ENCODE data around the gene UPK3BL1. TPM values are rescaled to one million over a fixed set of nuclear protein-coding genes. Genes with fewer than 3 reads are reported as not detected.
"Not testable (repeated sequence)": the region's sequence is repeated elsewhere in the genome, so short reads cannot be mapped to it uniquely, and the experiment has no call there.

UPK3BL1 gene
- total RNA-seq, 1 experiment from 2014 or later: 4.7 TPM

DNA sequence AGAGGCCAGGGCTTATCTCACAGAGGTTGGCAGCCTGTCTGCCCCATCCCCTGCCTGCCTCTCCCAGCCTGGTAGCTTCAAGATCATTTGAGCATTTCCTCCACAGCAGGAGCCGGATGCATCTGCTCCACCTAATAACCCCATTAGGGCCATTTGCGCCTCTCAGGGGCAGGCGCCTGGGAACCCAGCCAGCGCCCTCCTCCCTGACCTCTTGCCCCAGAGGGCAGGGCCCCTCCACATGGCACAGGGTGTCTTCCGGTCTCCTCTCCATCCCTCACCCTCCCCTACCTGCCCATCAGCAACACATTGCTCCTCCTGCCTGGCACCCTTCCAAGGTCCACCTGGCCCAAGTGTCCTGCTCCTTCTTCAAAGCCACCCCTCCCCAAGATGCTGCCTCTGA lies 7.2 kb downstream of the UPK3BL1 start:
- in situ Hi-C loops (cut with HindIII; ENCODE audit: low sequenced_read_pairs); DNase-seq (ENCODE audit: low spot score): not testable (repeated sequence)

DNA sequence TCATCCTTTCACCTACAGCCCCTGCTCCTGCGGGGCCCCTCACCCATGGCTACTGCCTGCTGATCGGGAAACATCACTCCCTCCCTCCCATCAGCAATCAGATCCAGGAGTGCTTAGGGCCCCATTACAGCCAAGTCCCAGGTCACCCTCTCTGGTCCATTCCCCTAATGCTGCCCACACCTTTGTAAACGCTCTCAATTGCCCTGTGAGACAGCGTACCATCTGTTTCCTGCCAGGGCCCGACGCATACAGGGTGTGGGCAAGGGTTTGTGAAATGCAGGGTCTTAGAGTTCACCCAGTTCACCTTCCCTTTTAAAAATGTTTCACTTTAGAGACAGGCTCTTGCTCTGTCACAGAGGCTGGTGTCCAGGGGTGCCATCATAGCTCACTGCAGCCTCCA lies 8.3 kb downstream of the UPK3BL1 start:
- in situ Hi-C loops (cut with HindIII; ENCODE audit: low sequenced_read_pairs): not testable (repeated sequence)

DNA sequence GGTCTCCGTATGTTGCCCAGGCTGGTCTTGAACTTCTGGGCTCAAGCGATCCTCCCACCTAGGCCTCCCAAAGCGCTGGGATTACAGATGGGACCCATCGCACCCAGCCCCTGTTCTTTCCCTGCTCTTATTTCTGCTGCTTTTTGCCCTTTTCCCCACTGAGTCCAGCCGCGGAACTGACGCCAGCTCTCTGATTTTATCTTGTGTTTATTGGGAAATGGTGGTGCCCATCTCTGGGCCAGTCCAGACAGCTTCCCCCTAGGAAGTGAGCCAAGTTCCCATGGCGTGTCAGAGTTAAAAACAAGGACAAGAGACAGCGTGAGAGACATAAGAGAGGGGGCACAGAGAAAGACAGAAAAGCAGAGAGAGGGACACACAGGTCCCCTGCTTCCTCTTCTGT lies 12.0 kb downstream of the UPK3BL1 start:
- in situ Hi-C loops (cut with HindIII; ENCODE audit: low sequenced_read_pairs); DNase-seq (ENCODE audit: low spot score): not testable (repeated sequence)

More for the DNA sequence above, 8.3 kb downstream of the UPK3BL1 start:
- DNase-seq (ENCODE audit: low spot score): not testable (repeated sequence)

DNA sequence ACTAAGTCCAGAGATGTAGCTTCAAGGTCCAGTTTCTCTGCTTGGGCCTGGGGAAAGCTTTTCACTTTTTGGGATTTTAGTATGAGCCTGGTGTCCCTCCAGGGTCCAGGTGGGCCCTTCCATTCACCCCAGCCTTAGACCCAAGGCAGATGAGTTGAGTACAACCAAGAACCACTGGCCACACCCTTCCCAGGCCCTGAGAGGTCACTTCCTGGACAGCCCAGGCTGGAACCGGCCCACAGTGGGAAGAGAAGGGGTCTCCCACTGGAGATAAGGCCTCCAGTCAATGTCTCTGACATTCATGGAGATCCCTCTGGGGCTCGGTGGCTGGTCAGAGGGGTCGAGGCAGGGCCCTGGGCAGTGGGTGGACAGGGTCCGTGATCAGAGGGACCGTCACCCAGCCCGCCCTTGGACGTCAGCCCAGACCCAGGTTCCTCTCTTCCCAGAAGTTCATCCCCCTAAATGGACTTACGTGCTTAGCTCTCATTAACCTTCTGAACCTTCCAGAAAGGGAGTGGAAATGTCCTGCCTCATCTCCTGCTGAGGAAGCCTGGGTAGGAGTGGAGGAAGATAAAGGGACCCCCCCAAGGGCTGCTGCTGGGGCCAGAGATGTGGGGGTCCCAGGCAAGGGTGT lies 15.2 kb downstream of the UPK3BL1 start:
- DNase-seq (ENCODE audit: low spot score); in situ Hi-C loops (cut with HindIII; ENCODE audit: low sequenced_read_pairs): not testable (repeated sequence)

DNA sequence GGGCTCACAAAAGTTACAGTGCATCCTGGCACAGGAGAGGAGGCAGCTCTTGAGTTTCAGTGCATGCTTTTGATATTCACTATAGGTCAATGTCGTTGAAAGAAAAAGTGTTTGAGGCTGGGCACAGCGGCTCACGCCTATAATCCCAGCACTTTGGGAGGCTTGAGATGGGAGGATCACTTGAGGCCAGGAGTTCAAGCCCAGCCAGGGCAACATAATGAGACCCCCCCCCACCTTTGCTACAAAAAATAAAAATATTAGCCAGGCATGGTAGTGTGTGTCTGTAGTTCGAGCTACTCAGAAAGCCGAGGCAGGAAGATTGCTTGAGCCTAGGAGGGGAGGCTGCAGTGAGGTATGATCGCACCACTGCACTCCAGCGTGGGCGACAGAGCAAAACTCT lies 24.5 kb downstream of the UPK3BL1 start:
- DNase-seq (ENCODE audit: low spot score); in situ Hi-C loops (cut with HindIII; ENCODE audit: low sequenced_read_pairs): not testable (repeated sequence)

DNA sequence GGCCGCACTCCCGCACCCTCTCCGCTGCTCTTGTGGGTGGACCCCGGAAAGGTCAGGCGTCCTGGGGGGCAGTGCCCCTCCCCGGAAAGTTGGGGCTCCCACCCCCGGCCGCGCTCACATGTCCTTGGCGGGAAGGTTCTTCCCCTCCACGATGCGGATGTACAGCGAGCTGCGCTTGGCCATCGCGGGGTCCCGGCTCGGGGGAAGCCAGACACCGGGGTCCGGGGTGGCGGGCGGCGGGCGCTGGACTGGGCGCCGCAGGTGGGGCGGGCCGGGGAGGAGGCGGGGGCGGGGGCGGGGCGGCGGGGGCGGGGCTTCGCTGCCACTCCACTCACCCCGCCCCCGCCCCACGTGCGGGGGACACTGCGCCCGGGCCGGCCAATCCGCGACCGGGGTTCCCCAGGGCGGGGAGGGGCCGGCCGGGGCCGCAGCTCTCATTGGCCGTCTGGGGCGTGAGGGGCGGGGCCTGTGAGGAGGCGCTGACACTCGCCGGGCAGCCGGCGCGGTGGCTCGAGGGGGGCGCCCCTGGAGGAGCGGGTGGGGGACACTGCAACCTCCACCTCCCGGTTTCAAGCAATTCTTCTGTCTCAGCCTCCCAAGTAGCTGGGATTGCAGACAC lies 26.0 kb downstream of the UPK3BL1 start, which contains the start of gene RASA4:
RASA4 (minus strand) TSS at position 250 of the 619 bp plus-strand sequence; CDS start at position 183, 67 bp downstream.
- in situ Hi-C loops (cut with HindIII; ENCODE audit: low sequenced_read_pairs): not testable (repeated sequence)

DNA sequence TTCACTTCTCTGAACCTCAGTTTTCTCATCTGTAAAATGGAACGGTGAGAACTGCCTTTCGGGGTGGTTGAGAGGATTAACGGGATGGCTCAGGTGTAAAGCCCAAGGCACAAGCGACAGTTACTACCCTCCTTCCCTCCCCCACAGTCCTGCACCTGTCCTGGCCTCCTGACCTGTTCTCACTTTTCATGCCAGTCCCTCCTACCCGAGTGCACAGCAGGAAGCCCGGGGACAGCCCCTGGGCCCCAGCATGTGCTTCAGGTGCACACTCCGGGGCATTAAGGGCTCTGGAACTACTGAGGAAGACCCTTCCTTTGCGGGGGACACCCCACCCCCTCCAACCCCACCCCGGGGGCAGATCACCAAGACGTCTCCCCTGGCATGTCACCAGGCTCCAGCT lies 26.7 kb downstream of the UPK3BL1 start:
- DNase-seq (ENCODE audit: low spot score); in situ Hi-C loops (cut with HindIII; ENCODE audit: low sequenced_read_pairs): not testable (repeated sequence)

More for the DNA sequence above, 26.0 kb downstream of the UPK3BL1 start, which contains the start of gene RASA4:
- peak; percentile 1 for DNase-seq (ENCODE audit: low spot score)

DNA sequence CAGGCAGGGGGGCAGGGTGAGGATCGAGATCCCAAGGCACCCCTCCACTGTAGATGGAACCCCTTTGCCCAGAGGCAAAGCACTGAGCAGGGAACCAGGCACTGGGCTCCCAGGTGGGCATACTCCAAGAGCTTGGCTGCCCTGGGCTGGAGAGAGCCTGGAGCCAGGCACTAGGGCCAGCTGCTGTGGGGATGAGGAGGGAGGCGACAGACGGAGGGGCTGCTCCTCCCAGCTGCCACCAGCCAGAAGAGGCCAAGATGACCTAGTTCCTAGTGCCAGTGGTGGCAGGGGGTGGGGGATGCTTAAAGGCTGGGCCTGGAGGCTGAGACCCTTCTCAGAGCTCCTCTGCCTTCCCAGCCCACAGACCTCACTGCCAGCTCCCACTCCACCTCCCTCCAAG lies 27.7 kb downstream of the UPK3BL1 start:
- in situ Hi-C loops (cut with HindIII; ENCODE audit: low sequenced_read_pairs); DNase-seq (ENCODE audit: low spot score): not testable (repeated sequence)

DNA sequence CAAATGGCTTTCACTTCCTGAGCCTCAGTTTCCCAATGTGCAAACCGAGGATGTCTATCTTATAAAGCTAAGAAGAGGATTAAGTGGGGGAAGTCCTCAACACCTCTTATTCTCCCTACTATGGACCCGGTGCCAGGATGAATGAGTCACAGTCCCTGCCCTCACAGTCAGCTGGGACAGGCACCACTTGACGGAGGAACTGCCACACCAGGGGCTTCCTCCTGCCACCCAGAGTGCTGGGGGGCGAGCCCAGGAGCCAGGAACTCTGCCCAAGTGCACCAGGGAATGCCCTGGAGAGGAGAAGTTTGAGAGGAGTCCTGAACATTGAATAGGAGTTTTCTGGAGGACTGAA lies 28.3 kb downstream of the UPK3BL1 start:
- DNase-seq (ENCODE audit: low spot score); in situ Hi-C loops (cut with HindIII; ENCODE audit: low sequenced_read_pairs): not testable (repeated sequence)

DNA sequence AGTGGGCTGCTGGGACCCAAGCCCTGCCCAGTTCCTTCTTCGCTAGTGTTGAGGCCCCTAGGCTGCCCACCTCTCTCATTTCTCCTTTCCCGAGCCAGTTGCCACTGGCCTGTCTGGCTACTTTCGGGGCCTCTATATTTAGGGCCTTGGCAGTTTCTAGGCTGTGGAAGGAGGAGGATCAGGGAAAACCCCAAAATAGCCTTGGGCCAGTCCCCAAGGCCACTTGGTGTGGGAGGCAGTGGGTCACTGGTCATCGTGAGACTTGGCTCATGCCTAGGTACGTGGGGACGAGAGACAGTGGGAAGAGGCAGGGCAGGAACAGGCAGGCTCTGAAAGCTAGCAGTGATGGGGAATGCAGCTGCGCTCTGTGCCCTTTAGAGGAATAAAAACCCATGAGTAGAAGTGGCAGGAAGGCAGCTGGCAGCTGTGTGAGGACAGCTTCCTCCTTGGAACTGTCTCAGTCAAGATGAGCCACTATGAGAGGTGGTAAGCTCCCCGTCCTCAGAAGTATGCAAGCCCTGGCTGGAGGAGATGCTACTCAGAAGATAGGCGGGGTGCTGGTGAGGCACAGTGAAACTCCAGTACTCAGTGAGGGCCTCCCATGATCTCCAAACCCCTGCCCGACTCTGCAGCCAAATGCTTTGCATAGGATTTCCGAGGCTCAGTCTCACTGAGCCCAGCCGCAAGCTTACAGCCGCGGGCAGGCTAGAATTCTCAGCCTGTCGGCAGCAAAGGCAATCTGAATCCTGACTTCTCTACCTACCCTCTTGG lies 28.8 kb downstream of the UPK3BL1 start:
- in situ Hi-C loops (cut with HindIII; ENCODE audit: low sequenced_read_pairs); DNase-seq (ENCODE audit: low spot score): not testable (repeated sequence)

DNA sequence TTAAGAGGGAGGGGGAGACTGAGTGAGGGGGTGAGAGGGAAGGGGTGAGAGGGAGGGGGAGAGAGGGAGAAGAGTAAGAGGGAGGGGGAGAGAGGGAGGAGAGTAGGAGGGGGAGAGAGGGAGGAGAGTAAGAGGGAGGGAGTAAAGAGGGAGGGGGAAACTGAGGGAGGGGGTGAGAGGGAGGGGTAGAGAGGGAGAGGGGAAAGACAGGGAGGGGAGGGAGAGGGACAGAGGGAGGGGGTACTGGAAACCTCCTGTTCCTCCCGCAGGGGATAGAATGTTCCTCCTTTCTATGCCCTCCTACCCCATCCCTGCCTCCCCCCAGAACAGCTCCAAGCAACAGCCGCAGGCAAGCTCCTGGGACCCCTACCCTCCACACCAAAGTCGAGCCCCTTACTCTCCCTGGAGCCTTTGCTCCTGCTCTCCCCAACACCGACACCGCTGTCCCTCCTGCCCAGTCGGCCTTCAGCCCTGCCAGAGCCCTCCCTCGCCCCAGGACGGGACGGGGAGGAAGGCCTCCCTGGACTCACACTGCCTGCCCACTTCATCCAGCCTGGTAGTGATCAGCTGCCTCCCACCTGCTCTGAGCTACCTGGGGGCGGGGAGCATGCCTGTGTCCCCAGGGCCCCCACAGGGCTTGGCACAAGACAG lies 30.8 kb downstream of the UPK3BL1 start:
- in situ Hi-C loops (cut with HindIII; ENCODE audit: low sequenced_read_pairs): not testable (repeated sequence)
- DNase-seq (ENCODE audit: low spot score): peak; percentile 18

DNA sequence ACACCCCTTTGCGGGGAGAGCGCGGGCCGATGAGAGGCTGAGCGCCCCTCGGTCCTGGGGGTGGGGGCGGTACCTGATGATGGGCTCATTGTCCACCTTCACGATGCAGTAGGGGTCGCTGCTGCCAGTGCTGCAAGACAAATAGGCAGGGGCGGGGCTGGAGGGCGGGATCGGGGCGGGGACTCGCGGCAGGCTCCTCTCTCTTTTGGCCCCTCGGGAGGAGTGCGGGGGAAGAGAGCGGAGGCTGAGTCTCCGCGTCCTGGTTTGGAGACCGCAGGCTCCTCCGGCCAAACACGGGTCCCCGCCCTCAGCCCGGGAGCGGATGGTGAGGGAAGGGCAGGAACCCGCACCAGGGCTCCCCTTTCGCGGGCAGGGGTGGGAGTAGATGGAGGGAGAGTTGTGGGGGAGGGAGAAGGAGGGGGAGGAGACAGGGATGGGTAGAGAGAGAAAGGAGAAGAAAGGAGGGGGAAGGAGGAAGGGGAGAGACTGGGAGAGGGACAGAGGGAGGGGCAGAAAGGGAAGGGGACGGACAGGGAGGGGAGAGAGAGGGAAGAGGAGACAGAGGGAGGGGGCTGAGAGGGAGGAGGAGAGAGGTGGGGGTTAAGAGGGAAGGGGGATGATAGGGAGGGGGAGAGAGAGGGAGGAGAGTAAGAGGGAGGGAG lies 31.4 kb downstream of the UPK3BL1 start:
- in situ Hi-C loops (cut with HindIII; ENCODE audit: low sequenced_read_pairs); DNase-seq (ENCODE audit: low spot score): not testable (repeated sequence)

DNA sequence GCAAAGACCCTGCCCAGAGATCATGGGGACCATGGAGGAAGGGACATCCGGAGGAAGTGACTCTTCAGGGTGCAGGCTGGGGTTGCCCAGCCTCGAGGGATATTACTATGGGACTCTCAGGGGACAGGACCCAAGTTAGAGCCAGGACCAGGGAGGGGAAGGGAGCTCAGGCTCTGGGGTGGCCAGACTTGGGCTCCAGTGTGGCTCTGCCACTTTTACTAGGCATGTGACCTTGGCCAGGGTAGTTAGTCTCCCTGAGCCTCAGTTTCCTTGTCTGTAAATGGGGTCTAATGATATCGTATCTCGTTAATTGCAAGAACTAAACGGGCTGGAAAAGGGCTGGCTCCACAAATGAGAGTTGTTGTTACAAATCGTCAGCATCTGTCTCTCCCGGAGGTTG lies 32.1 kb downstream of the UPK3BL1 start:
- in situ Hi-C loops (cut with HindIII; ENCODE audit: low sequenced_read_pairs); DNase-seq (ENCODE audit: low spot score): not testable (repeated sequence)

DNA sequence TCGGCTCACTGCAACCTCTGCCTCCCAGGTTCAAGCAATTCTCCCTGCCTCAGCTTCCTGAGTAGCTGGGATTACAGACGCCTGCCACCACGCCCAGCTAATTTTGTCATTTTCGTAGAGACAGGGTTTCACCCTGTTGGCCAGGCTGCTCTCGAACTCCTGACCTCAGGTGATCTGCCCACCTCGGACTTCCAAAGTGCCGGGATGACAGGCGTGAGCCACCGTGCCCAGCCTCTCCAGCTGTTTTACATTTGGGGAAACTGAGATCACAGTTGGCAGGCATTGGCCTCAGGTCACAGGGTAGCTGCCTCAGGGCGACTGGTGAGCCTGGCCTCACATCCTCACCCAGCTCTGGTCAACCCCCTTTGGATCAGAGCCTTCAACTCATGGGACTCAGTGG lies 32.9 kb downstream of the UPK3BL1 start:
- DNase-seq (ENCODE audit: low spot score); in situ Hi-C loops (cut with HindIII; ENCODE audit: low sequenced_read_pairs): not testable (repeated sequence)

DNA sequence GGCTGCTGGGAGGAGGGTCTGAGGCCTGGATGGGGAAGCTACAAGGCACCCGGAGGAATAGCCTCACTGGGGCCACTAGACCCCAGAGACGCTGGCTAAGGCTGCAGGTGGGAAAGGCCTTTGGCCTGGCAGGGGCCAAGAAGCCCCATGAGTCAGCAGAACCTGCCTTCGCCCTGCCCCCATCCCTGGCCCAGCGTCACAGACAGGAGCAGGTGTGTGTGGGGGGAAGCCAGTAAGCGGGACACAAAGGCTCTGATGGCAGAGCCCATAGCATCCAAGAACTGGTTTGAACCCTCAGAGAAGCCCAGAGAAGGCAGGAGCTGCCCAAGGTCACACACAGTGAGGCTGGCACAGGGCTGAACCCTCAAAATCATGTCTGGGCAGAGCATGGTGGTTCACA lies 35.7 kb downstream of the UPK3BL1 start:
- DNase-seq (ENCODE audit: low spot score); in situ Hi-C loops (cut with HindIII; ENCODE audit: low sequenced_read_pairs): not testable (repeated sequence)

DNA sequence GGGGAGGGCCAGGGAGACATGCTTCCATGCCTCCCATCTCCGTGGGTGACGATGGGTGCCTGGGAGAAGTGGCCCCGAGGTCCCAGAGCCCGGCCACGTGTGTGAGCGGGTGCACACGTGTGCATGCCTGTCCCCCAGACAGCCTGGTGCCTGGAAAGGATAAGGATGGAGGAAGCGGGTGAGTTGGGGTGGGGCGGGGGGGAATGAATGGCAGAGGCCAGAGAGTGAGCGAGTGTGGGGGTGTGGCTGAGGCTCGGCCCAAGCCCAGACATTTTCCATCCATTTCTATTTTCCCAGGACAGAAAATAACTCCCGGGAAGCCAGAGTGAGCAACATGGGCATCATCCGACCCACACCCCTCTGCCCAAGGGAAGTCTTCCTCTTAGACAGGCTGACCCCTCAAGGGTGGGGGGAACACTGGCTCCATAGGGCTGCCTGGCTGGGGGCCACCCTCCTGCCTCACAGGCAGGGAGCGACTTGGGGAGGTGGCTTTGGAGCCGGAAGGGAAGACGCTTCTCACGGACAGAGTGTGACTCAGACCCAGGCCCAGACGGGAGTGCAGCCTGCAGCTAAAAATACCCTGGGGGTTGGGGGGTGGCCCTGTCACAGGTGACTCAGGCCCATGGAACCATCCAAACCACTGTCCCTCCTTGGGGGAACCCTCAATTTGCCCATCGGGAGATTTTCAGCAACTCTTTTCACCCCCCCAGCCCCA lies 38.0 kb downstream of the UPK3BL1 start:
- in situ Hi-C loops (cut with HindIII; ENCODE audit: low sequenced_read_pairs); DNase-seq (ENCODE audit: low spot score): not testable (repeated sequence)

DNA sequence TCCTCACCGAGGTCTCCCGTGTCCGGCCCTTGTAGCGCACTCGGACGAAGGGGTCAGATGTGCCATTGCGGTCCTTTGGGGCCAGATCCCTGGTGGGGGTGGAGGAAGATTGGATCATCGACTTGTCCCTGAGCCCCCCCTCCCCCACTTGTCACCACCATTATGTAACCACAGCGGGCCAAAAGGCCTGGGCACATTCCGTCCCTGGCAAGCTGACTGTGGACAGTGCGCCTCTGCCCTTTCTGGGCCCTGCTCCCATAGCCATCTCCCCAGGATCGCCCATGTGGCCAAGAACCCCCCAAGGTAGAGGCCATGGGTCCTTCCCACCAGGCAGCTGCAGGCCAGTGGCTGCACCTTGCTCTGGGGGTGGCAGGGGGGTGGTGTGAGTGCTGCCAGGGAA lies 40.3 kb downstream of the UPK3BL1 start:
- DNase-seq (ENCODE audit: low spot score); in situ Hi-C loops (cut with HindIII; ENCODE audit: low sequenced_read_pairs): not testable (repeated sequence)

DNA sequence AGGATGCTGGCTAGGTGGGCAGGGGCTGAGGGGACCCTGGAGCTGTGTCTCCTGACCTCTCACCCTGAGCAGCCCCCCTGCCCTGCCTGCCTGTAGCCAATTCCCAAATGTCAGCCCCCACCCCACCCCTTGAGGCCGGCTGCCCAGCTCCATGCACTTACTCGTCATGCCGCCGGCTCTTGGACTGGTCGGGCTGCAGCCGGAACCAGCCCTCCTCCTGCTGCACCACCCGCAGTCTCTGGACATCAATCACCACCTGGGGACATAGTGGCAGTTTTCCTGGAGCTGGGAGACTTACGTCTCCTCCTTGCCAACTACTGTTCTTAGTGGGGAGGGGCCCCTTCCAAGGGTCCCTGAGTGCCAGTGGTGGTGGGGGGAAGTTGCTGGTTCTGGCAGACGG lies 42.9 kb downstream of the UPK3BL1 start:
- DNase-seq (ENCODE audit: low spot score); in situ Hi-C loops (cut with HindIII; ENCODE audit: low sequenced_read_pairs): not testable (repeated sequence)

Measured in G401 (cell line).